ENCODE results near the gene CERK. TPM values are rescaled to one million over a fixed set of nuclear protein-coding genes. Genes with fewer than 3 reads are reported as not detected.
"Not testable (repeated sequence)": the region's sequence is repeated elsewhere in the genome, so short reads cannot be mapped to it uniquely, and the experiment has no call there.

The CERK gene
- total RNA-seq, 1 donor from 2014 or later = 67.5 TPM

- no peaks in the 10 kb centered on the region for H3K9me3 Mint-ChIP-seq
- no peak for TF ChIP-seq CTCF (conservative IDR thresholded peaks at IDR 0.05)
- H3K27ac Mint-ChIP-seq = peak overlapping the region; percentile 70
- H3K4me3 Mint-ChIP-seq = peak overlapping the region; percentile 21
- no peaks in the 10 kb centered on the region for H3K27me3 Mint-ChIP-seq
- H3K4me1 Mint-ChIP-seq (ENCODE audit: unreplicated experiment) = peaks cover 35% of the 10 kb centered on the region
- peaks cover 5% of the 10 kb centered on the region for H3K36me3 Mint-ChIP-seq
- no peak for DNase-seq (ENCODE audit: extremely low spot score, unreplicated experiment)
Observed at GRCh38 chr22:46652847-46653331, 85.2 kb downstream of the CERK start.

- TF ChIP-seq CTCF (conservative IDR thresholded peaks at IDR 0.05) = no peak
- Mint-ChIP-seq H3K27me3 (no peaks in the 10 kb centered on the region), H3K27ac (peak overlapping the region; percentile 70), H3K4me1 (ENCODE audit: unreplicated experiment) (peaks cover 35% of the 10 kb centered on the region), H3K4me3 (peak overlapping the region; percentile 55), H3K36me3 (peaks cover 5% of the 10 kb centered on the region), H3K9me3 (no peaks in the 10 kb centered on the region)
- no peak for DNase-seq (ENCODE audit: extremely low spot score, unreplicated experiment)
Observed at GRCh38 chr22:46652081-46652846, 85.8 kb downstream of the CERK start.

GRCh38 chr22:46651316-46651715 is 86.7 kb downstream of the CERK start:
- Mint-ChIP-seq H3K9me3 (no peaks in the 10 kb centered on the region), H3K4me3 (no peak overlapping the region), H3K36me3 (peaks cover 10% of the 10 kb centered on the region), H3K4me1 (ENCODE audit: unreplicated experiment) (peaks cover 37% of the 10 kb centered on the region), H3K27ac (peak overlapping the region; percentile 36), H3K27me3 (no peaks in the 10 kb centered on the region)
- TF ChIP-seq CTCF (conservative IDR thresholded peaks at IDR 0.05) = no peak
- DNase-seq (ENCODE audit: extremely low spot score, unreplicated experiment) = no peak

GRCh38 chr22:46650078-46650810 is 87.8 kb downstream of the CERK start:
- no peak for TF ChIP-seq CTCF (conservative IDR thresholded peaks at IDR 0.05)
- Mint-ChIP-seq H3K27ac (peak overlapping the region; percentile 61), H3K9me3 (no peaks in the 10 kb centered on the region), H3K36me3 (peaks cover 10% of the 10 kb centered on the region), H3K4me3 (no peak overlapping the region), H3K27me3 (no peaks in the 10 kb centered on the region), H3K4me1 (ENCODE audit: unreplicated experiment) (peaks cover 37% of the 10 kb centered on the region)
- no peak for DNase-seq (ENCODE audit: extremely low spot score, unreplicated experiment)

GRCh38 chr22:46649141-46650077 is 88.6 kb downstream of the CERK start:
- no peaks in the 10 kb centered on the region for H3K27me3 Mint-ChIP-seq
- no peak for TF ChIP-seq CTCF (conservative IDR thresholded peaks at IDR 0.05)
- no peaks in the 10 kb centered on the region for H3K9me3 Mint-ChIP-seq
- peaks cover 37% of the 10 kb centered on the region for H3K4me1 Mint-ChIP-seq (ENCODE audit: unreplicated experiment)
- H3K27ac Mint-ChIP-seq = peak overlapping the region; percentile 61
- peaks cover 10% of the 10 kb centered on the region for H3K36me3 Mint-ChIP-seq
- no peak for DNase-seq (ENCODE audit: extremely low spot score, unreplicated experiment)
- peak overlapping the region; percentile 31 for H3K4me3 Mint-ChIP-seq

- H3K4me1 Mint-ChIP-seq (ENCODE audit: unreplicated experiment) = peaks cover 37% of the 10 kb centered on the region
- not testable (repeated sequence) for H3K27ac Mint-ChIP-seq; H3K9me3 Mint-ChIP-seq; DNase-seq (ENCODE audit: extremely low spot score, unreplicated experiment); H3K4me3 Mint-ChIP-seq; H3K27me3 Mint-ChIP-seq
- peaks cover 17% of the 10 kb centered on the region for H3K36me3 Mint-ChIP-seq
Observed at GRCh38 chr22:46648225-46648820, 89.7 kb downstream of the CERK start.
